GM23338 (cell line): Measurements from ENCODE around the gene CHCT1. TPM values are rescaled to one million over a fixed set of nuclear protein-coding genes. Genes with fewer than 3 reads are reported as not detected.

Experiments
- ATAC-seq: fragments of 200-7000 bp; cut with Tn5 transposase; 3 replicates; pipeline ENCODE4 v1.9.1; 2020
- DNase-seq: peaks from one replicate; pipeline ENCODE4 v3.0.0-alpha.2; 2015; ENCODE audit warnings: low spot score
- H2AFZ ChIP-seq: fragments of 200-600 bp; sonication (generic); 2 replicates; pipeline ENCODE4 v1.8.0; 2016; ENCODE audit warnings: antibody characterized with exemption, mild to moderate bottlenecking, moderate library complexity
- H3F3A ChIP-seq: fragments of 200-600 bp; sonication (generic); replicated peaks from 2 replicates; pipeline ENCODE4 v1.8.0; 2017; ENCODE audit warnings: antibody characterized with exemption, mixed run types, low read depth
- H3K27ac ChIP-seq: fragments of 200-600 bp; sonication (generic); 2 replicates; pipeline ENCODE4 v1.6.1; 2016; ENCODE audit warnings: low read depth
- H3K27me3 ChIP-seq: fragments of 200-600 bp; sonication (generic); 2 replicates; pipeline ENCODE4 v1.8.0; 2016; ENCODE audit warnings: mild to moderate bottlenecking, mixed run types, moderate library complexity; ENCODE audit not compliant: insufficient read depth
- H3K36me3 ChIP-seq: fragments of 200-600 bp; sonication (generic); 2 replicates; pipeline ENCODE4 v1.8.0; 2016; ENCODE audit warnings: mild to moderate bottlenecking; ENCODE audit not compliant: insufficient read depth
- H3K4me1 ChIP-seq: fragments of 200-600 bp; sonication (generic); 2 replicates; pipeline ENCODE4 v1.8.0; 2016; ENCODE audit warnings: mild to moderate bottlenecking, moderate library complexity; ENCODE audit not compliant: insufficient read depth
- H3K4me2 ChIP-seq: fragments of 200-600 bp; sonication (generic); 2 replicates; pipeline ENCODE4 v1.7.1; 2017; ENCODE audit warnings: mixed run types
- H3K4me3 ChIP-seq: fragments of 200-600 bp; sonication (generic); 2 replicates; pipeline ENCODE4 v1.6.1; 2016; ENCODE audit warnings: mixed run types
- H3K79me2 ChIP-seq: fragments of 200-600 bp; sonication (generic); replicated peaks from 2 replicates; pipeline ENCODE4 v1.8.0; 2017; ENCODE audit warnings: mild to moderate bottlenecking; ENCODE audit not compliant: insufficient read depth
- H3K9me2 ChIP-seq: fragments of 200-600 bp; sonication (generic); 2 replicates; pipeline ENCODE4 v1.8.0; 2017; ENCODE audit not compliant: insufficient read depth
- H4K20me1 ChIP-seq: fragments of 200-600 bp; sonication (generic); replicated peaks from 2 replicates; pipeline ENCODE4 v1.8.0; 2017; ENCODE audit warnings: mild to moderate bottlenecking; ENCODE audit not compliant: insufficient read depth
- H3K27ac Mint-ChIP-seq: 2 replicates; pipeline ENCODE4 v1.8.0; 2020; ENCODE audit warnings: inconsistent platforms, mild to moderate bottlenecking, moderate library complexity, mixed read lengths
- H3K27me3 Mint-ChIP-seq: 3 replicates; pipeline ENCODE4 v1.8.0; 2022; ENCODE audit warnings: low read depth, mild to moderate bottlenecking, moderate library complexity, mixed read lengths, inconsistent platforms; ENCODE audit not compliant: insufficient read depth, poor library complexity
- H3K36me3 Mint-ChIP-seq: 3 replicates; pipeline ENCODE4 v1.8.0; 2021; ENCODE audit warnings: low read depth, mild to moderate bottlenecking, inconsistent platforms, moderate library complexity, mixed read lengths
- H3K4me1 Mint-ChIP-seq: 3 replicates; pipeline ENCODE4 v1.8.0; 2020; ENCODE audit warnings: mild to moderate bottlenecking, inconsistent platforms, mixed read lengths
- H3K4me3 Mint-ChIP-seq: 3 replicates; pipeline ENCODE4 v1.8.0; 2021; ENCODE audit warnings: moderate library complexity, mild to moderate bottlenecking, inconsistent platforms, mixed read lengths
- H3K9me3 Mint-ChIP-seq: 3 replicates; pipeline ENCODE4 v1.8.0; 2020; ENCODE audit warnings: moderate library complexity, mild to moderate bottlenecking, inconsistent platforms, mixed read lengths
- CREB1 ChIP-seq: fragments of 250-450 bp; sonication (Bioruptor Pico); IDR thresholded peaks from 2 replicates; pipeline ENCODE4 v1.5.0; 2020; ENCODE audit warnings: low read depth, mild to moderate bottlenecking, moderate library complexity
- EZH2 ChIP-seq: fragments of 200-600 bp; sonication (generic); IDR thresholded peaks from one replicate; pipeline ENCODE4 v1.8.0; 2017; ENCODE audit warnings: antibody characterized with exemption, mild to moderate bottlenecking, low read depth; ENCODE audit not compliant: unreplicated experiment
- POLR2AphosphoS5 ChIP-seq: IDR thresholded peaks from 2 replicates; pipeline ENCODE4 v1.6.1; 2016; ENCODE audit warnings: antibody characterized with exemption, low read depth
- ZNF114 ChIP-seq: fragments of 250-450 bp; sonication (Bioruptor Pico); IDR thresholded peaks from 2 replicates; pipeline ENCODE4 v1.5.0; 2020; ENCODE audit warnings: mild to moderate bottlenecking, moderate library complexity
- ZNF331 ChIP-seq: fragments of 250-450 bp; sonication (Bioruptor Pico); IDR thresholded peaks from 2 replicates; pipeline ENCODE4 v1.5.0; 2020; ENCODE audit warnings: low read depth, mild to moderate bottlenecking, moderate library complexity
- polyA plus RNA-seq: library from polyadenylated mRNA; unstranded; fragments of >200 nt; fragmentation: Nextera tagmentation; extraction: Ambion mirVana; gene quantifications from 2 replicates; pipeline ENCODE4 v1.2.1, GENCODE V29; 2016
- total RNA-seq: library from RNA; depleted of rRNA; stranded (reverse); fragments of >200 nt; shearing (Covaris generic); gene quantifications from 2 replicates; pipeline ENCODE4 v1.2.3, GENCODE V29; 2014
- TF ChIP-seq, protein P1 (sequence below): IDR thresholded peaks from one replicate; pipeline ENCODE4 v1.6.1; 2018; ENCODE audit warnings: antibody characterized with exemption; ENCODE audit not compliant: unreplicated experiment
- TF ChIP-seq, protein P2 (sequence below): fragments of 250-450 bp; sonication (Bioruptor Pico); IDR thresholded peaks from 2 replicates; pipeline ENCODE4 v1.5.0; 2020; ENCODE audit warnings: mild to moderate bottlenecking, moderate library complexity
- TF ChIP-seq, protein P3 (sequence below): IDR thresholded peaks from 2 replicates; pipeline ENCODE4 v1.6.1; 2016; ENCODE audit warnings: antibody characterized with exemption

CHCT1 gene
- total and polyA plus RNA-seq, 2 experiments from 2014 or later, result 0.61 TPM; not detected in 1

DNA sequence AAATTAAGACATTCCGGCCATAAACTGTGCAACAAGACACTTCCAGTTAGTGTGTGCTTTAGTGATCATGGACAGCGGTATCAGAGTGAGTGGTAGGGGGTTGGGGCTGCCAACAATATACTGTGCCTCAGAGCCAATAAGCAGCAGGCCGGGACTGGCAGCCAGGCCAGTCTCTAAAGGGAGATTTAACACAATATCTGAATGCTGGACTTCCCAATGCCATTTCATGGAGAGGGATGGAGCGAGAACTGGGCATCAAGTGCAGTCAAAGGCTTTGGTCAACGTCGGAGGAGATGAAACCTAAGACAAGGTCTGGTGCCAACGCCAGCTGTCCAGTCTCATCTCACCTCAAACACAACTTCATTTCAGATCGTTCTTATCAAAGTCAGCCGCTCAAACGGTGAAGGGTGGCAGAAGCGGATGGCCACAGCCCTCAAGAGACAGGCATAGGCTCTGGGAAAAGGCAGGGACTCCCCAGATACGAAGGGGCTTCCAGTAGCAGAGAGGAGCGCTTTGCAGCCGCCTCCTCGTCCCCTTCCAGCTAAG is 31.3 kb upstream of the CHCT1 start (continued):
- TF ChIP-seq, protein P1, sequence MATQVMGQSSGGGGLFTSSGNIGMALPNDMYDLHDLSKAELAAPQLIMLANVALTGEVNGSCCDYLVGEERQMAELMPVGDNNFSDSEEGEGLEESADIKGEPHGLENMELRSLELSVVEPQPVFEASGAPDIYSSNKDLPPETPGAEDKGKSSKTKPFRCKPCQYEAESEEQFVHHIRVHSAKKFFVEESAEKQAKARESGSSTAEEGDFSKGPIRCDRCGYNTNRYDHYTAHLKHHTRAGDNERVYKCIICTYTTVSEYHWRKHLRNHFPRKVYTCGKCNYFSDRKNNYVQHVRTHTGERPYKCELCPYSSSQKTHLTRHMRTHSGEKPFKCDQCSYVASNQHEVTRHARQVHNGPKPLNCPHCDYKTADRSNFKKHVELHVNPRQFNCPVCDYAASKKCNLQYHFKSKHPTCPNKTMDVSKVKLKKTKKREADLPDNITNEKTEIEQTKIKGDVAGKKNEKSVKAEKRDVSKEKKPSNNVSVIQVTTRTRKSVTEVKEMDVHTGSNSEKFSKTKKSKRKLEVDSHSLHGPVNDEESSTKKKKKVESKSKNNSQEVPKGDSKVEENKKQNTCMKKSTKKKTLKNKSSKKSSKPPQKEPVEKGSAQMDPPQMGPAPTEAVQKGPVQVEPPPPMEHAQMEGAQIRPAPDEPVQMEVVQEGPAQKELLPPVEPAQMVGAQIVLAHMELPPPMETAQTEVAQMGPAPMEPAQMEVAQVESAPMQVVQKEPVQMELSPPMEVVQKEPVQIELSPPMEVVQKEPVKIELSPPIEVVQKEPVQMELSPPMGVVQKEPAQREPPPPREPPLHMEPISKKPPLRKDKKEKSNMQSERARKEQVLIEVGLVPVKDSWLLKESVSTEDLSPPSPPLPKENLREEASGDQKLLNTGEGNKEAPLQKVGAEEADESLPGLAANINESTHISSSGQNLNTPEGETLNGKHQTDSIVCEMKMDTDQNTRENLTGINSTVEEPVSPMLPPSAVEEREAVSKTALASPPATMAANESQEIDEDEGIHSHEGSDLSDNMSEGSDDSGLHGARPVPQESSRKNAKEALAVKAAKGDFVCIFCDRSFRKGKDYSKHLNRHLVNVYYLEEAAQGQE, result no peak
- TF ChIP-seq CREB1 (CRISPR knock-in tag), result no peak

DNA sequence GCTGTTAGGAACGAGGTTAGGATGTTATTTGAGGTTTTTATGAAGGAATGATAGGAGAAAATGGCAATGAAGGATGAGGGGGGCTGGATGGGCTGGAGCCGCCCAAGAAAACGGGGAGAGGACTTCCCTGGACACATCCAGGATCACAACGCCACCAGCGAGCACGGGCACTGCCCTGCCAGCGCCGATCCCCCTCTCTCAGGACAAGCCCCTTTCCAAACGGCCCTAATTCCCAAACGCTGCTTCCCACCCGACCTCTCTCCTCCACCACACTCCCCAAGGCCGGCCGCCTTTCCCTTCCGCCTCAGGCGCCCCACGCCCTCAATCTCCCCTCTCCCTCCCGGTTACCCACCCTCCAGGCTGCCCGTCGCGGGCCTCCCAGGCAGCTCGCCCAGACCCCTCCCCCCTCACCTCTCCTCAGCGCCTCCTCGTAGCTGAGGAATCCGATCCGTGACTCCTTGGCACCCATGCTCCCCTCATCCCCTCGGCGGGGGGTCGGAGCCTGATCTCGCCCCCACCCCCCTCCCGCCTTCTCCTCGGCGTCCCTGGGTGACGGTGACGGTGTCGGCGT is 30.7 kb upstream of the CHCT1 start:
- Mint-ChIP-seq H3K36me3 (peaks cover 6% of the 10 kb centered on the region; the same call in 1 of the 3 replicates), H3K4me3 (peak overlapping the region; percentile 95), H3K27ac (peak overlapping the region; percentile 92), H3K9me3 (no peaks in the 10 kb centered on the region; the same call in 2 of the 3 replicates), H3K27me3 (peaks cover 9% of the 10 kb centered on the region), H3K4me1 (peaks cover 48% of the 10 kb centered on the region)
- Histone ChIP-seq H3K4me3 (peak overlapping the region; percentile 93), H3K36me3 (no peaks in the 10 kb centered on the region), H3F3A (0 out of 2 replicates have a peak, but pooled peaks cover 6% of the 10 kb centered on the region), H3K27me3 (no peaks in the 10 kb centered on the region), H3K4me2 (peak overlapping the region; percentile 85), H3K79me2 (peaks cover 51% of the 10 kb centered on the region), H3K9me2 (no peaks in the 10 kb centered on the region), H2AFZ (no peak overlapping the region), H3K4me1 (peaks cover 47% of the 10 kb centered on the region), H4K20me1 (no peaks in the 10 kb centered on the region; the same call in 1 of the 2 replicates), H3K27ac (peak overlapping the region; percentile 95)
- TF ChIP-seq EZH2 (no peak), CREB1 (CRISPR knock-in tag) (no peak), ZNF114 (CRISPR knock-in tag) (no peak), POLR2AphosphoS5 (peak; percentile 39), ZNF331 (no peak)
- TF ChIP-seq, protein P2, sequence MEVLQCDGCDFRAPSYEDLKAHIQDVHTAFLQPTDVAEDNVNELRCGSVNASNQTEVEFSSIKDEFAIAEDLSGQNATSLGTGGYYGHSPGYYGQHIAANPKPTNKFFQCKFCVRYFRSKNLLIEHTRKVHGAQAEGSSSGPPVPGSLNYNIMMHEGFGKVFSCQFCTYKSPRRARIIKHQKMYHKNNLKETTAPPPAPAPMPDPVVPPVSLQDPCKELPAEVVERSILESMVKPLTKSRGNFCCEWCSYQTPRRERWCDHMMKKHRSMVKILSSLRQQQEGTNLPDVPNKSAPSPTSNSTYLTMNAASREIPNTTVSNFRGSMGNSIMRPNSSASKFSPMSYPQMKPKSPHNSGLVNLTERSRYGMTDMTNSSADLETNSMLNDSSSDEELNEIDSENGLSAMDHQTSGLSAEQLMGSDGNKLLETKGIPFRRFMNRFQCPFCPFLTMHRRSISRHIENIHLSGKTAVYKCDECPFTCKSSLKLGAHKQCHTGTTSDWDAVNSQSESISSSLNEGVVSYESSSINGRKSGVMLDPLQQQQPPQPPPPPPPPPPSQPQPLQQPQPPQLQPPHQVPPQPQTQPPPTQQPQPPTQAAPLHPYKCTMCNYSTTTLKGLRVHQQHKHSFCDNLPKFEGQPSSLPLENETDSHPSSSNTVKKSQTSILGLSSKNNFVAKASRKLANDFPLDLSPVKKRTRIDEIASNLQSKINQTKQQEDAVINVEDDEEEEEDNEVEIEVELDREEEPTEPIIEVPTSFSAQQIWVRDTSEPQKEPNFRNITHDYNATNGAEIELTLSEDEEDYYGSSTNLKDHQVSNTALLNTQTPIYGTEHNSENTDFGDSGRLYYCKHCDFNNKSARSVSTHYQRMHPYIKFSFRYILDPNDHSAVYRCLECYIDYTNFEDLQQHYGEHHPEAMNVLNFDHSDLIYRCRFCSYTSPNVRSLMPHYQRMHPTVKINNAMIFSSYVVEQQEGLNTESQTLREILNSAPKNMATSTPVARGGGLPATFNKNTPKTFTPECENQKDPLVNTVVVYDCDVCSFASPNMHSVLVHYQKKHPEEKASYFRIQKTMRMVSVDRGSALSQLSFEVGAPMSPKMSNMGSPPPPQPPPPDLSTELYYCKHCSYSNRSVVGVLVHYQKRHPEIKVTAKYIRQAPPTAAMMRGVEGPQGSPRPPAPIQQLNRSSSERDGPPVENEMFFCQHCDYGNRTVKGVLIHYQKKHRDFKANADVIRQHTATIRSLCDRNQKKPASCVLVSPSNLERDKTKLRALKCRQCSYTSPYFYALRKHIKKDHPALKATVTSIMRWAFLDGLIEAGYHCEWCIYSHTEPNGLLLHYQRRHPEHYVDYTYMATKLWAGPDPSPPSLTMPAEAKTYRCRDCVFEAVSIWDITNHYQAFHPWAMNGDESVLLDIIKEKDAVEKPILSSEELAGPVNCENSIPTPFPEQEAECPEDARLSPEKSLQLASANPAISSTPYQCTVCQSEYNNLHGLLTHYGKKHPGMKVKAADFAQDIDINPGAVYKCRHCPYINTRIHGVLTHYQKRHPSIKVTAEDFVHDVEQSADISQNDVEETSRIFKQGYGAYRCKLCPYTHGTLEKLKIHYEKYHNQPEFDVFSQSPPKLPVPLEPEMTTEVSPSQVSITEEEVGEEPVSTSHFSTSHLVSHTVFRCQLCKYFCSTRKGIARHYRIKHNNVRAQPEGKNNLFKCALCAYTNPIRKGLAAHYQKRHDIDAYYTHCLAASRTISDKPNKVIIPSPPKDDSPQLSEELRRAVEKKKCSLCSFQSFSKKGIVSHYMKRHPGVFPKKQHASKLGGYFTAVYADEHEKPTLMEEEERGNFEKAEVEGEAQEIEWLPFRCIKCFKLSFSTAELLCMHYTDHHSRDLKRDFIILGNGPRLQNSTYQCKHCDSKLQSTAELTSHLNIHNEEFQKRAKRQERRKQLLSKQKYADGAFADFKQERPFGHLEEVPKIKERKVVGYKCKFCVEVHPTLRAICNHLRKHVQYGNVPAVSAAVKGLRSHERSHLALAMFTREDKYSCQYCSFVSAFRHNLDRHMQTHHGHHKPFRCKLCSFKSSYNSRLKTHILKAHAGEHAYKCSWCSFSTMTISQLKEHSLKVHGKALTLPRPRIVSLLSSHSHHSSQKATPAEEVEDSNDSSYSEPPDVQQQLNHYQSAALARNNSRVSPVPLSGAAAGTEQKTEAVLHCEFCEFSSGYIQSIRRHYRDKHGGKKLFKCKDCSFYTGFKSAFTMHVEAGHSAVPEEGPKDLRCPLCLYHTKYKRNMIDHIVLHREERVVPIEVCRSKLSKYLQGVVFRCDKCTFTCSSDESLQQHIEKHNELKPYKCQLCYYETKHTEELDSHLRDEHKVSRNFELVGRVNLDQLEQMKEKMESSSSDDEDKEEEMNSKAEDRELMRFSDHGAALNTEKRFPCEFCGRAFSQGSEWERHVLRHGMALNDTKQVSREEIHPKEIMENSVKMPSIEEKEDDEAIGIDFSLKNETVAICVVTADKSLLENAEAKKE (CRISPR knock-in tag), result no peak
- TF ChIP-seq, protein P3, sequence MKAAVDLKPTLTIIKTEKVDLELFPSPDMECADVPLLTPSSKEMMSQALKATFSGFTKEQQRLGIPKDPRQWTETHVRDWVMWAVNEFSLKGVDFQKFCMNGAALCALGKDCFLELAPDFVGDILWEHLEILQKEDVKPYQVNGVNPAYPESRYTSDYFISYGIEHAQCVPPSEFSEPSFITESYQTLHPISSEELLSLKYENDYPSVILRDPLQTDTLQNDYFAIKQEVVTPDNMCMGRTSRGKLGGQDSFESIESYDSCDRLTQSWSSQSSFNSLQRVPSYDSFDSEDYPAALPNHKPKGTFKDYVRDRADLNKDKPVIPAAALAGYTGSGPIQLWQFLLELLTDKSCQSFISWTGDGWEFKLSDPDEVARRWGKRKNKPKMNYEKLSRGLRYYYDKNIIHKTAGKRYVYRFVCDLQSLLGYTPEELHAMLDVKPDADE, result 0 out of 2 replicates have a peak, but pooled peaks have one; percentile 18
- DNase-seq, result peak; percentile 78
- ATAC-seq, result peak; percentile 68
